Myocyte (in vitro differentiated cells): Measurements from ENCODE around the gene EVI5L. TPM values are rescaled to one million over a fixed set of nuclear protein-coding genes. Genes with fewer than 3 reads are reported as not detected.
"Not testable (repeated sequence)": the region's sequence is repeated elsewhere in the genome, so short reads cannot be mapped to it uniquely, and the experiment has no call there.

ENCODE experiments used
- DNase-seq: peaks from one replicate; pipeline ENCODE4 v3.0.0-alpha.2; 2012; ENCODE audit warnings: low read depth
- total RNA-seq: library from RNA; depleted of rRNA; stranded (reverse); fragments of >200 nt; gene quantifications from 2 replicates; pipeline ENCODE4 v1.2.3, GENCODE V29; 2014

EVI5L gene
- total RNA-seq, 1 donor from 2014 or later: 25.4 TPM

DNA sequence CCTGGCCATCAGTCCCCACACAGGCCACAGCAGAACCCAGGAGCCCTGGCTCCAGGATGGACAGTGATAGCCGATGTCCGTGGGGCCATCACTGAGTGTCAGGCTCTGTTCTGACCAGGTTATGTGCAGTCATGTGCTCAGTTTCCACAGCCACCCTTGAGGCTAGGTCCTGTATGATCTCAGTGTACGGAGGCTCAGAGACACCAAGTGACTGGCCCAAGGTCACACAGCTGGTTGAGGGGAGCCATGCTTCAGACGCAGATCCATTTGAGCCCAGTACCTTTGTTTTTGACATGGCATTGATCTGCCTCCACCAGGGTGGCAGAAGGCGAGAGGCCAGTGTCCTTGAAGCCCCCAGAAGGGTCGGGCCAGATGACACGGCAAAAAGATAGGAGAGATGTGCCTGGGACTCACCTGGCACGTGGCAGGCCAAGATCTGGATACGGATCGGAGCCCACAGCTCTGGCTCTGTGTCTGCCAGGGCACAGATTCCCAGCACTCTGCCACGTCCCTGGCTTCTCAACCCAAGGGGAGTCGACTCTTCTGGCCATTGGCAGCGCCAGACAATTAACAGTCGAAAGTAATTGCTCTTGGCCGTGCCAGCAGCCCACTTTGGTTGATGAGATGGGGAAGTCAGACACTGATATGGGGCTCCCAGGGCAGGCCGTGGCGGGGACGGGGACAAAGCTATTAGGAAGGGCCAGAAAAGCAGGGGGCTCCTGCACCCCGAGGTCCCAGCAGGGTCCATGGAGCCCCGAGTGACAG is 15.6 kb downstream of the EVI5L start:
- no peak for DNase-seq

DNA sequence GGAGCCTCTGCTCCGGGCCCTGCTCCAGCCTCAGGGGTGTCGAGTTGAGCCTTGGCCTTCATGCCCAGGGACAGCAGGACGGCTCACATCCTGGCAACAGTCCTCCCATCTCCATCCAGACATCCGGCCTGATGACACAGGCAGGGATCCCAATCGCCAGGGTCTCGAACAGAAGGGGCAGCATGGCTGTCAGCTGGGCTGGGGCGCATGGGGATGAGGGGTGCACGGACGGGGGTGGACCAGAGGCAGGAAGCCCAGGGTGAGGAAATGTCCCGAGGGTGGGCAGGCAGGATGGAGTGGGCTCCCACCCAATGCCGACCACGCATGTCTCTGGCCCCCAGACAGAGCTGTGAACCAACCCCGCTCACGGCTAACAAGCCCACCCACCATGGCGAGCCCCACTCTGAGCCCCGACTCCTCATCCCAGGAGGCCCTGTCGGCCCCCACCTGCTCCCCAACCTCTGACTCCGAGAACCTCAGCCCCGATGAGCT is 16.2 kb downstream of the EVI5L start:
- no peak for DNase-seq

DNA sequence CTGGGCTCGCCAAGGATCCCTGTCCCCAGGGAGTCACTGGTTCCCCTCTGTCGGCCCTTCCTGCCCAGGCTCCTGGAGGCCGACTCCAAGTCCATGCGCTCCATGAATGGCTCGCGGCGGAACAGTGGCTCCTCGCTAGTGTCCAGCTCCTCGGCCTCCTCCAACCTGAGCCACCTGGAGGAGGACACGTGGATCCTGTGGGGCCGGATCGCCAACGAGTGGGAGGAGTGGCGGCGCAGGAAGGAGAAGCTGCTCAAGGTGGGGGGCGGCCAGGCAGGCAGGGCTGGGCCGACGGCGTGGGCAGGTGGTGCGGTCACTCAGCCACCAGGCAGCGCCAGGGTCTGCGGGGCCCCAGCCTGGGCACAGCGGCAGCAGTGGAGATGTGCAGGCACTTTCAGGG is 17.6 kb downstream of the EVI5L start:
- no peak for DNase-seq

DNA sequence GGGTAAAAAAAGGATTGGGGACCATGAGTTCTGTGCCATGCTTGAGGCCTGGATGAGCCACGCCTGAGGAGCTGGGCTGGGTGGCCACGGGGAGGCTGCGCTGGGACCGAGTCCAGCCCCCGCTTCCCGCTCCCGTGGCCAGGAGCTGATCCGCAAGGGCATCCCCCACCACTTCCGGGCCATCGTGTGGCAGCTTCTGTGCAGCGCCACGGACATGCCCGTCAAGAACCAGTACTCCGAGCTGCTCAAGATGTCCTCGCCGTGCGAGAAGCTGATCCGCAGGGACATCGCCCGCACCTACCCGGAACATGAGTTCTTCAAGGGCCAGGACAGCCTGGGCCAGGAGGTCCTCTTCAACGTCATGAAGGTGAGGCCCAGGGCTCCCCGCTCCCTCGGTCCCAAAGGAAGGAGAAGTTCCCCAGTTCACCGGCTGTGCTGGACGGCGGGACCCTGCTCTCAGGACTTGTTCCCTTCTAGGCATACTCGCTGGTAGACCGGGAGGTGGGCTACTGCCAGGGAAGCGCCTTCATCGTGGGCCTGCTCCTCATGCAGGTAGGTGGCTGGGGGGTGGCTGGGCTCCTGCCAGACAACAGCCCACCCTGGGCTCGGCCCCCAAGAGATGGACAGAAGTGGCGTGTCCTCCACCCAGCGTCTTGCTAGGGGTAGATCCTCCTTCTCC is 18.9 kb downstream of the EVI5L start:
- no peak for DNase-seq

DNA sequence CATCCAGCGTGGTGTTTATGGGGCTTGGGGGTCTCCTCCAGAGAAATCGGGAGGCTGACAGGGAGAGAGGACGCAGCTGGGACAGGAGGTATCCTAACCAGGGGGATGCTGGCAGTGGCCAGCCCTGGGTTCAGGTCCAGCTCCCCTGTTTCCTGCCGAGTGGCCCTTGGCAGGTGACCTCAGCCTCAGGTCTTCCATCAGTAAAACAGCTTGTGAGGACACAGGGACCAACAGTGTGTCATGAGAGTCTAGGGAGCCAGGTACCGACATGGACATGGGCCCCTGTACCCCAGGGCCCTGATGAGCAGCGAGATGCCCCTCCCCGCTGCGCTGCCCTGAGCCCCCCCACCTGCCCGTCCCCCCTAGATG is 19.6 kb downstream of the EVI5L start:
- no peak for DNase-seq

DNA sequence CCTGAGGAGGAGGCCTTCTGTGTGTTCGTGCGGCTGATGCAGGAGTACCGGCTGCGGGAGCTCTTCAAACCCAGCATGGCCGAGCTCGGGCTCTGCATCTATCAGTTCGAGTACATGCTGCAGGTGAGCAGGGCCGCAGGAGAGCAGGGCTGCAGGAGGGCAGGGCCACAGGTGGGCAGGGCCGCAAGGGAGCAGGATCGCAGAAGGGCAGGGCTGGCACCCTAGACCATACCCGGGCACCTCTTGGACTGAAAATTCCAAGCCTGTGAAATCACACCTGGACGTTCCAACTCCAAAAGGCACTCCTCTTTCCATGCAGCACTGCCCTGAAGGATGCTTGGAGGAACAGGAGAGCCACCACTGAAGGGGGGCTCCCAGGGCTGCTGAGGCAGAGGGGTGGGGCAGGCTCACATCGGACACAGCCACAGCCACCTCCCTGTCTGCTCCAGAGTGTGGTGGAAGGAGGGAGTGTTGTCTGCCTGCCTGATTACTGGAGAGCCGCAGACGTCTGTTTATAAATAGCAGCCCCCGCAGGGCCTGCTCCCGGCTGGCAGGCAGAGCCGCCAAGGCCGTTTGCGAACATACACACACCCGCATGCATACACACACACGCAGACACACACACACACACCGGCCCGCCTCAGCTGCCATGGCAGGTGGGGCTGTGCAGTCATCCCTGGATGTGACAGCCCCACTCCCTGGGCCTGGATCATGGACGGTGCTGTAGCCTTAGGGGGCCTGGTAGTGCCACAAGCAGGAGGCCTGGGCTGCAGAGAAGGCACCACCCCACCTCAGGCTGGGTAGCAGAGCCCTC is 20.2 kb downstream of the EVI5L start:
- DNase-seq: peak; percentile 60

DNA sequence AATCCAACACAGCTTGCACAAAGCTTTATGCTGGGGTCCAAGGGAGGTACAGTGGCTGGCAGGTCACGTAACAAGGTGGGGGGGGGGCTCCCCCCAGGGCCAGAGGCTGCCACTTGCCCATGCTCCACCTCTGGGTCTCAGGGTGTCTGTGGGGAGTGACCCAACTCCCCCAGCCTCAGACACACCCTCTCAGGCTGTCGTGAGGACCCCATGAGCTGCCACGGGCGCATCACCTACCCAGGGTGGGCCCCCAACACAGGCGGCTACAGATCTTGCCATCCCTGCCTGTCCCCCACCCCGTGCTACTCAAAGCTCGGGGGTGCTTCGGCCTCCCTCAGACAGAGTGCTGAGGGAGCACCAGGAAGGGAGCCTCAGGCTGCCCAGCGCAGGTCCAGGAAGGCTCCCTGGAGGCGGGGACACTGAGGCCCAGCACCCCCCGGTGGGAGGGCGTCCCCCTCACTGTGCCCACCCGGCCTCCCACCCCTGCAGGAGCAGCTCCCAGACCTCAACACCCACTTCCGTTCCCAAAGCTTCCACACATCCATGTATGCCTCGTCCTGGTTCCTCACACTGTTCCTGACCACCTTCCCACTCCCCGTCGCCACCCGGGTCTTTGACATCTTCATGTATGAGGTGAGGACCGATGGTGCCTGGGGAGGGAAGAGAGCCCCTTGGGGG is 21.1 kb downstream of the EVI5L start:
- no peak for DNase-seq

DNA sequence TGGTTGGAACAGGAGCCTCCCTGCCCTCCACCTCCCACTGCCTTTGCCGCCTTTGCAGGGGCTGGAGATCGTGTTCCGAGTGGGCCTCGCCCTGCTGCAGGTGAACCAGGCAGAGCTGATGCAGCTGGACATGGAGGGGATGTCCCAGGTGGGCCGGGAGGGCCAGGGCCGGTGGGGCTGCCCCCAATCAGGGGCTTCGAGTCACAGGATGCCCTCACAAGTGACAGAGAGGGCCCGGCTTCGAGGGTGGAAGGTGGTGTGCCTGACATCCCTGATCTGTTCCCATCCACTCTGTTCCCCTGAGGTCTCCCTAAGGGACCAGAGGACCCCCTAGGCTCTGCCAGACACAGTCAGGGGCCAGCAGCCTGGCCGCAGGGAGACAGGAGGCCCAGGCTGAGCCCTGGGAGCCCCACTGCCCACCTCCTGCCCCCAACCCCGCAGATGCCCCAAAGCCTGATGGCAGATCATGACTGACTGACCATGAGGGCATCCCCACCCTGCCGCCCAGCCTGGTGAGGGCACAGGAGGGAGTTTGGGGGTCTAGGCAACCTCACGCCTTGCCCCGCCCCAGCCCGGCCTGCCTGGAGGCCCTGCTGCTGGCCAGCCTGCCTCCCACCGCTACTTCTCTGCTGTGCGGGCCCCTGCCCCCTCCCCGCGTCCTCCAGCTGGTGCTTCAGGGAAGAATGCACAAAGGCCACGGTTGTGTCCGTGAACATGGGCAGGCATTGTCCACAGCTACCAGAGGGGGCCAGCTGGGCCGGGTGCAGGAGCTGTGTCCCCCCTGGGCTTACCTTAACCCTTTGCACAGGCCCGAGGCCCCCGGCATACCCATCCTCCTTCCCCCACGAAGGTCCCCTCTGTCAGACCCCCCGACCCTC is 21.8 kb downstream of the EVI5L start:
- no peak for DNase-seq

DNA sequence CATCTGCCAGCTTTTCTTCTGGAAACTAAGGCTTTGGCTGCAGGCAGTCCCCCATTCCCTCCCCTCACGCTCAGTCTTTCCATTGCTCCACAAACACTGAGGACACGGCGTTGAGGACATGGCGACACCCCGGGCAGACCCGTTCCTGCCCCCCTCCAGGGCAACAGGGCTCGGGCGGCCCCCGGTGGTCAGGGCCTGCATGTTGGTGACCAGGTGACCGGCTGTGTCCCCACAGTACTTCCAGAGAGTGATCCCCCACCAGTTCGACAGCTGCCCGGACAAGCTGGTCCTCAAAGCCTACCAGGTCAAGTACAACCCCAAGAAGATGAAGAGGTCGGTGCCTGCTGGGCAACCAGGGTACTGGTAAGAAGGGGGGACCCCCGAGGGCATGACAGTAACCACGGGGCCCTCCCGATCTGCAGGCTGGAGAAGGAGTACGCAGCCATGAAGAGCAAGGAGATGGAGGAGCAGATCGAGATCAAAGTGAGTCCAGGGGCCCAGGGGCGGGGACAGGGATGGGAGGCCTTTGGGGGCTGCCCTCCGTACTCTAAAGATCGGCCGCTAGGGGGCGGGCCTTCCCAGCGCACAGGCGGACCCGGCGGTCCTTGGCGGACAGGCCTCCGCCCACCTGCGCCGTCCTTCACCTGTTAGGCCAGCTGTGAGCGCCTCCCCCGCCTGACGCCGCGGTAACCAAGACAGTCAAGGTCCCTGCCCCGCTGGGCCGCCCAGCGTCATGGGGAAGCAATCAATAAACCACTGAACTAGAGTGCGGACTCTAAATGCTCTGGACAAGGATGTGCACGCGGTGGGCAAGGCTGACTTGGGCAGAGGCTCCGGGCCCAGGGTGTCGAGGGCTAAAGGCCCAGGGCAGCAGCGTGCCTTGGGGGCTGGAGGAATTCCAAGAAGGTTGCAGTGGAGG is 23.1 kb downstream of the EVI5L start:
- DNase-seq: peak; percentile 45

DNA sequence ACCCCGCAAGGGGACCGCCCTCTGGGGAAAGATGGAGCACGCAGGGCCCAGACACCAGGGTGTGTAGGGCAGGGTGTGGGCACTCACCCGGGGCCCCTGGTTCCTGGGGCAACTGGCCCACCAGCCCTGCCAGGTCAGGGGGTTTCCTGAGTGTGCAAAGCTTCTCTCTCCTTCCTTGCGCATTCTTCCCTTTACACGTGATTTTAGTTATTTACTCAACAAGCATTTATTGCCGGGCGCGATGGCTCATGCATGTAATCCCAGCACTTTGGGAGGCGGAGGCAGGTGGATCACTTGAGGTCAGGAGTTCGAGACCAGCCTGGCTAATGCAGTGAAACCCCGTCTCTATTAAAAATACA is 23.7 kb downstream of the EVI5L start:
- DNase-seq: no peak

DNA sequence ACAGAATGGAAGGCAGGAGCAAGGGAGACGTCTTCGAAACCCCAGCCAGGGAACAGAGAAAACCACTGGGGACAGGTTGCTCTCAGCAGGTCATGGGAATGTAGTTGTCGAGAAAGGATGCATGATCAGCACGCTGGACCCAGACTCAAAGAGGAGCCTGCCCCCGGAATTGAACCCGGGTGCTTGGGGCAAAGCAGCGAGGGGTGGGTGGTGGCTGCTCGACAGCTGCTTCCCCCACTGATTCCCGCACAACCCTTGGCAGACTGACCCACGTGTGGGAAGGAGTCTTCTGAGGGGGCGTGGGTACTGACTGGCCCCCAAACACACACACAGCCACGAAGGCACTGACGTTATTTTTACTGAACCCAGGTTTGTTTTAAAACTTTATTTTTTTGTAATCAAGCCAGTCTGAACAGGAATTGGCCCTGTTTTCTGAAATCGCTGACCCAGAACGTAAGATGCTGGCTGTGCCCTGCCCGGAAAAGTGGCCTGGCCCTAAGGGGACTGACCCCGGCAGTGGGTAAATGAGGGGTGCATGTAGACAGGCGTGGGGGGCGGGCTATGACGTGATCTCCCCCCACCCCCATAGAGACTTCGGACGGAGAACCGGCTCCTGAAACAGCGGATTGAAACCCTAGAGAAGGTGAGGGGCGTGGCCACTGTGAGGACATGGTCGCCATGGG is 25.5 kb downstream of the EVI5L start:
- no peak for DNase-seq

DNA sequence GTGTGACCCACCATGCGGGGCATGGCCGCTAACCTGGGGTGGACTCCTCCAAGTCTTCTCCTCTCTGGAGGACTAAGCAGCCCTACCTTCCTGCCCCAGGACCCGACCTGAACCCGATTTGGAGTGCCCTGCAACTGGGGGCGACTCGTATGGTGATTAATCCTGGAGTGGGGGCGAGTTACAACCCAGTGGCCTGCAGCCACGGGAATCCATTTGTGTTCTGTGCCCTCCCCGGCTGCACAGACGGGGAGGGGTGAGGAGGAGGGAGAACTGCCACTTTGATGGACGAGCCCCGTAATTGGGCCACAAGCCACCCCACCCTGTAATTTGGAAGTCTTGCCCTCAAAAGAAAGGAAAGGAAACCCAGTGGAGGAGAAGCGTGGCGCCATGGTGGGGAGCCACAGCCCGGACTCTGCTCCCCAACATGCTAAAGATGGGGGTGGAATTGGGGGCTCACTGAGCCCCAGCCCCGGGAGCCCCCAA is 26.1 kb downstream of the EVI5L start:
- no peak for DNase-seq

DNA sequence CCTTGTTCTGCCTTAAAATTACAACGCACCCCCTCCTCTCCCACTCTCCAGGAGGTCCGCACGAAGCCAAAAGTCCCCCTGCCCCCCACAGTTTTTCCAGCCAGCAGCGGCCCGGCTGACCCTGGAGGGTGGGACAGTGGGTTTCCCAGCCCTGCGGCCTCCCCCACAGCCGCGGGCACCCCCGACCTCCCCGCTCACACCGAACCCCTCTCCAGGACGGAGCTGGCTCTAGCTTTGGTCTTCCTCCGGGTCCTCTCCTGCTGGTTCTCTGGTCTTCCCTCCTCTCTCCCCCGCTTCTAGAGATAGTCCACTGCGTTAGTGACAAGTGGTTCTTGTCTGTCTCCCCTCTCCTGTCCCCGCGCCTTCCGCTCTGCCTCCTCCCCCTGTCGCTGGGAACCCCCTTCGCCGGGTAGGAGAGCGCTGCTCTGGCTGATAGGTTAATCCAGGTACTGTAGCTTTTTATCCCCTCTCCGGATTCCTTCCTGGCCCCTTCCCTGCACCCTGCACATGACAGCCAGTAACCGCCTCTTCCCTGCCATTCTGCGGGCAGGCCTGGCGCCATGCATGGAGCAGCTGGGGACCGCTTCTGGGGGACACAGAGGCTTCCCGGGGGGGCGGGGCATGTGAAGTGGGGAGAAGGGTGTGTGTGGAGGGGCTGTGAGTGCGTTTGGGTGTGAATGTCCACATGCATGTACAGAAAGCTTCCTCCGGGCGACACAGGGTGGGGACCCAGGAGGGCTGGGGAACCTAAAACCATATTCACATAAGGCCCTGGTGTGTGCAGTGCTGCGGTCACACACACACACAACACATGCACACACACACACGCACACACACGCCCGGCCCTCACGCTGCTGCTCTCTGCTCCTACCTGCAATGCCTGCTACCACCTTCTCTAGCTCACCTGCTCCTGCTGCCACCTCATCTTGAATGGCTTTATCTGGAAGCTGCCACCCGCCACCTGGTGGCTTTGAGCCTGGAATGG is 27.0 kb downstream of the EVI5L start:
- no peak for DNase-seq

DNA sequence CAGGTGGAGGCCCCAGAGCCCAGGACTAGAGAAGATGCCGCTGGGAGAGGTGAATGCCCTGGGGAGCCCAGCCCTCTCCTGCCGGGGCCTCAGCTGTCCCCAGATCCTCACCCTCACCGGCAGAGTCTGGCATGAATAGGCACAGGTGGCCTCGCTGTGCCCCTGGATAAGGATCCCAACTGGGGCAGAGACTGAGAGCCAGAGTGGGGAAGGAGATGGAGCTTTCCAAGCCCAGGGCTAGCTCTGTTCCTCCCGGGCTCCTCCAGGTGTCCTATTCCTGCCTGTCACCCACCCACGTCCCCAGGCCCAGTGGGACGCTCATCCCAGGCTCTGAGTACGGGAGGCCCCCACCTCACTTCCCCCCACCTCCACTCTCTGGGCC is 27.7 kb downstream of the EVI5L start:
- no peak for DNase-seq

DNA sequence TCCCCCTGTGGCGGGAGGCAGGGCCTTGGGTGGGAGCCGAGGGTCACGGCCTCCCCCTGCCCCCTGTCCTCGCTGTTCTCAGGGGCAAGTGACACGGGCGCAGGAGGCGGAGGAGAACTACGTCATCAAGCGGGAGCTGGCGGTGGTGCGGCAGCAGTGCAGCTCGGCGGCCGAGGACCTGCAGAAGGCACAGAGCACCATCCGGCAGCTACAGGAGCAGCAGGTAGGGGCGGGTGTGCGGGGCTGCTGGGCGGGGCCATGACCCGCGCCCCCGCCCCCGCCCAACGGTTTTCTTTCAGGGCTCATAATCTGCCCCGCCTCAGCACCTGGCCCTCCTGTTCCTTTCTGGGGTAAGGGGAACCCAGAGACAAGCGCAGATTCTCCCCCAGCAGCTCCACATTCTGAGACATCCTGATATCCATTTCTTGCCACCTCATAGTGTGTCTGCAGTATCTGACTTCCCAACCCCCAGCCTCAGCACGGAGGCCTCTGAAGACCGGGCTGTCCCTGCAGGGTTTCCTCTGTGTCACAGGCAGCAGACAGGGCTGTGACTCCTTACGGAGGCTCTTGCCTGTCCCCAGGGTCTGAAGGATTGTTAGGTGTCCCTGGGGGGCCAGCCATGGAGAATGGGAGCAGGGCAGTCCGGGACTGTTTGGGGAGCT is 28.2 kb downstream of the EVI5L start:
- DNase-seq: no peak

DNA sequence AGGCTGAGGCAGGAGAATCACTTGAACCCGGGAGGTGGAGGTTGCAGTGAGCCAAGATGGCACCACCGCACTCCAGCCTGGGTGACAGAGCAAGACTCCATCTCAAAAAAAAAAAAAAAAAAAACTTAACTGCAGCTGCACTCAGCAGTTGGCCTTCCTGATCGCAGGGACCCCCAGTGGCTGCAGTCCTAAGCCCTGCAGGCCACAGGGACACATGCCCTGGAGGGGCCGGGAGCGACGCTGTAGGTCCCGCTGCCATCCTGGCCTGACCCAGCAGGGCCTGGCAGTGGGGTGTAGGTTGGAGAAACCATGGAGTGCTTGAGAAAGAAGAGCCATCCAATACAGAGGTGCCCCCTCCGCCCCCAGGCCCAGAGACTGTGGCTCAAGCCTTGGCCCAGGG is 29.1 kb downstream of the EVI5L start:
- not testable (repeated sequence) for DNase-seq
